Left ventricle myocardium inferior (tissue), 1 donor: ENCODE measurements around the gene UNC13D. TPM values are rescaled to one million over a fixed set of nuclear protein-coding genes. Genes with fewer than 3 reads are reported as not detected.
"Not testable (repeated sequence)": the region's sequence is repeated elsewhere in the genome, so short reads cannot be mapped to it uniquely, and the experiment has no call there.

ENCODE experiments used
- DNase-seq: peaks from one replicate; pipeline ENCODE4 v3.0.0-alpha.2; 2020
- H3K27ac ChIP-seq: fragments of 200-600 bp; replicated peaks from 2 replicates; pipeline ENCODE4 v1.8.0; 2021
- H3K27me3 ChIP-seq: fragments of 200-600 bp; 2 replicates; pipeline ENCODE4 v1.8.0; 2021; ENCODE audit warnings: low read depth
- H3K36me3 ChIP-seq: fragments of 200-600 bp; 2 replicates; pipeline ENCODE4 v1.8.0; 2021
- H3K4me1 ChIP-seq: fragments of 200-600 bp; 2 replicates; pipeline ENCODE4 v1.8.0; 2021
- H3K4me3 ChIP-seq: fragments of 200-600 bp; 2 replicates; pipeline ENCODE4 v1.8.0; 2021; ENCODE audit warnings: mild to moderate bottlenecking, moderate library complexity
- H3K9me3 ChIP-seq: fragments of 200-600 bp; replicated peaks from 2 replicates; pipeline ENCODE4 v1.8.0; 2021
- CTCF ChIP-seq: fragments of 200-600 bp; IDR thresholded peaks from 2 replicates; pipeline ENCODE4 v1.8.0; 2021; ENCODE audit warnings: antibody characterized with exemption, mild to moderate bottlenecking, borderline replicate concordance
- intact Hi-C: fragments of 100-400 bp; cut with micrococcal nuclease; formaldehyde crosslinking; loops from one replicate; pipeline ENCODE4 v1.11.0; 2022
- total RNA-seq: library from RNA; stranded (reverse); fragmentation: NEBNext Ultra II Directional; extraction: Animal tissue kit (Norgen Biotek cat#: 25700); gene quantifications from one replicate; pipeline ENCODE4 v1.2.1, GENCODE V29; 2021
- donor health status: DM: no; HTN: yes; CAD: no; lungs with severe emphysema.

Gene UNC13D
- total RNA-seq, 1 donor from 2014 or later: 13.3 TPM

- Histone ChIP-seq H3K36me3 (peaks cover 28% of the 10 kb centered on the region), H3K27me3 (no peaks in the 10 kb centered on the region), H3K27ac (peak overlapping the region; percentile 96), H3K4me3 (peak overlapping the region; percentile 34), H3K9me3 (no peaks in the 10 kb centered on the region), H3K4me1 (peaks cover 94% of the 10 kb centered on the region)
- no peak for TF ChIP-seq CTCF
- intact Hi-C loops: no loop called here
- peak; percentile 80 for DNase-seq
Measured at GRCh38 chr17:75872434-75873351, 28.5 kb upstream of the UNC13D start.

- peak overlapping the region; percentile 48 for H3K4me3 ChIP-seq
- H3K9me3 ChIP-seq, DNase-seq, intact Hi-C loops, H3K27me3 ChIP-seq: not testable (repeated sequence)
- H3K36me3 ChIP-seq: peaks cover 17% of the 10 kb centered on the region
- H3K4me1 ChIP-seq: peaks cover 74% of the 10 kb centered on the region
- H3K27ac ChIP-seq: peak overlapping the region; percentile 90
Measured at GRCh38 chr17:75870228-75870627, 26.0 kb upstream of the UNC13D start.

- Histone ChIP-seq H3K36me3 (peaks cover 10% of the 10 kb centered on the region), H3K27ac (peak overlapping the region; percentile 90), H3K4me3 (peak overlapping the region; percentile 48), H3K4me1 (peaks cover 74% of the 10 kb centered on the region), H3K27me3 (no peaks in the 10 kb centered on the region), H3K9me3 (no peaks in the 10 kb centered on the region)
- intact Hi-C loops: no loop called here
- DNase-seq: peak; percentile 74
- no peak for TF ChIP-seq CTCF
Measured at GRCh38 chr17:75869282-75870141, 25.3 kb upstream of the UNC13D start.

GRCh38 chr17:75868730-75869281, 24.6 kb upstream of the UNC13D start:
- H3K4me3 ChIP-seq: peak overlapping the region; percentile 48
- peaks cover 74% of the 10 kb centered on the region for H3K4me1 ChIP-seq
- intact Hi-C loops: not testable (repeated sequence)

GRCh38 chr17:75865404-75866188, 21.4 kb upstream of the UNC13D start:
- Histone ChIP-seq H3K4me1 (peaks cover 53% of the 10 kb centered on the region), H3K27ac (peak overlapping the region; percentile 82)
- DNase-seq, H3K36me3 ChIP-seq, intact Hi-C loops, H3K9me3 ChIP-seq, H3K4me3 ChIP-seq, H3K27me3 ChIP-seq: not testable (repeated sequence)

More at GRCh38 chr17:75868730-75869281, 24.6 kb upstream of the UNC13D start:
- H3K9me3 ChIP-seq, H3K36me3 ChIP-seq, H3K27me3 ChIP-seq, DNase-seq: not testable (repeated sequence)
- peak overlapping the region; percentile 90 for H3K27ac ChIP-seq

GRCh38 chr17:75864887-75865286, 20.7 kb upstream of the UNC13D start:
- H3K9me3 ChIP-seq, DNase-seq, H3K4me3 ChIP-seq, H3K36me3 ChIP-seq, intact Hi-C loops, H3K27me3 ChIP-seq: not testable (repeated sequence)
- Histone ChIP-seq H3K27ac (peak overlapping the region; percentile 82), H3K4me1 (peaks cover 46% of the 10 kb centered on the region)

GRCh38 chr17:75864448-75864871, 20.3 kb upstream of the UNC13D start:
- Histone ChIP-seq H3K4me1 (peaks cover 44% of the 10 kb centered on the region), H3K27ac (peak overlapping the region; percentile 82), H3K36me3 (no peaks in the 10 kb centered on the region), H3K4me3 (no peak overlapping the region), H3K9me3 (no peaks in the 10 kb centered on the region), H3K27me3 (no peaks in the 10 kb centered on the region)
- intact Hi-C loops: no loop called here
- DNase-seq: peak; percentile 78
- TF ChIP-seq CTCF: no peak
